Measurements from ENCODE around the gene CBFA2T2.

- no peak for TF ChIP-seq POLR2A (IDR thresholded peaks at IDR 0.05)
- no peak for TF ChIP-seq CTCF (IDR thresholded peaks at IDR 0.05)
These were observed 169.6 kb downstream of the CBFA2T2 start for GRCh38 chr20:33659341-33660034.
